Heart left ventricle (tissue), 13 donors: Measurements from ENCODE around the gene TRIM7.

ENCODE experiments used
- POLR2A ChIP-seq, 2 donors: fragments of 450-650 bp; IDR thresholded peaks; one replicate each; pipeline ENCODE4 v1.6.1; 2017; ENCODE audit warnings: antibody characterized with exemption in 2 of 2, mild to moderate bottlenecking in 2 of 2, moderate library complexity in 2 of 2
- TF ChIP-seq, protein P1 (sequence below), 12 donors: fragments of 200-600 bp; sonication (generic) in 4 of 12; IDR thresholded peaks; one replicate each; pipeline versions ENCODE4 v1.5.0 to v1.8.0; 2018 to 2022; ENCODE audit warnings: antibody characterized with exemption in 12 of 12, mild to moderate bottlenecking in 5 of 12
- donor health status: ischemic (EF 13 %, LVEDD 7.1; RV severe dilation, severe dysfunction).
- donor health status: DM: no; HTN: yes; CAD: no.
- donor health status: DM: no; HTN: no; CAD: no.
- donor health status: ischemic (EF 25% LVEDD 6.9; RV normal size, moderate dysfunction).
- donor health status: ischemic (EF 25% LVEDD 5.7; RV mildly dilated, moderate dysfunction).
- donor health status: ischemic (EF 35%, LVEDD 5.7; RV mildly dilated, moderate dysfunction).
- donor health status: nonischemic (EF 11% LVEDD 7.7; RV severe dilation, severe dysfunction).
- donor health status: DM: yes; HTN: yes; CAD: no.
- donor health status: PGD.
- donor health status: ischemic (EF 29% LVEDD 5.4; RV normal size, mild dysfunction).
- donor health status: nonischemic (EF 23%, LVEDD 6.1; RV moderate dilation, normal function).

DNA sequence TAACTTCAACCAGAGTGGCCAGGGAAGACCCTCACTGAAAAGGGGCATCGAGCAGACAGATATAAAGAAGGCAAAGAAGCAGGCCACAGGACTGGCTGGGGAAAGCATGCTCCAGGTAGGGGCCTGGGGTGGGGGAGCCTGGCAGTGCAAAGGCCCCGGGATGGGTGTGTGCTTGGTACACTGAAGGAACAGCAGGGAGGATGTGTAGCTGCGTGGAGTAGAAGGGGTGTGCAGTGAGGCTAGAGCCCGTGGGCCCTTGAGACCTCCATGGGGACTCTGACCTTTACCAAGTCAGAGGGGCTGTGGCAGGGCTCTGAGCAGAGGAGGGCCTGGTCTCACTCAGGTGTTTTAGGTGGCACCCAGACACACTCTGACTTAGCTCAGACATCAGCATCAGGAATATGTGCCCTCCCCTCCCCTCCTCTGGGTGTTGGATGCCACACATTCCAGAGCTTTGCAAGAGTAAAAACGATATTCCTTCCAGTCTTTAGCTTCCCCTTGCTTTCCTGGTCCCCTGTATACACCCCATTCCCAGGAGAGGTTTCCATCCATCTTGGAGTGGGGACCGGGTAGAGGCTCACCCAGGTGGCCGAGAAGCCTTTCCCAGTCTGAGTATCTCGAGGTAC, 7.6 kb downstream of the TRIM7 start:
- no peak for TF ChIP-seq POLR2A (IDR thresholded peaks at IDR 0.05)
- TF ChIP-seq, protein P1, sequence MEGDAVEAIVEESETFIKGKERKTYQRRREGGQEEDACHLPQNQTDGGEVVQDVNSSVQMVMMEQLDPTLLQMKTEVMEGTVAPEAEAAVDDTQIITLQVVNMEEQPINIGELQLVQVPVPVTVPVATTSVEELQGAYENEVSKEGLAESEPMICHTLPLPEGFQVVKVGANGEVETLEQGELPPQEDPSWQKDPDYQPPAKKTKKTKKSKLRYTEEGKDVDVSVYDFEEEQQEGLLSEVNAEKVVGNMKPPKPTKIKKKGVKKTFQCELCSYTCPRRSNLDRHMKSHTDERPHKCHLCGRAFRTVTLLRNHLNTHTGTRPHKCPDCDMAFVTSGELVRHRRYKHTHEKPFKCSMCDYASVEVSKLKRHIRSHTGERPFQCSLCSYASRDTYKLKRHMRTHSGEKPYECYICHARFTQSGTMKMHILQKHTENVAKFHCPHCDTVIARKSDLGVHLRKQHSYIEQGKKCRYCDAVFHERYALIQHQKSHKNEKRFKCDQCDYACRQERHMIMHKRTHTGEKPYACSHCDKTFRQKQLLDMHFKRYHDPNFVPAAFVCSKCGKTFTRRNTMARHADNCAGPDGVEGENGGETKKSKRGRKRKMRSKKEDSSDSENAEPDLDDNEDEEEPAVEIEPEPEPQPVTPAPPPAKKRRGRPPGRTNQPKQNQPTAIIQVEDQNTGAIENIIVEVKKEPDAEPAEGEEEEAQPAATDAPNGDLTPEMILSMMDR (IDR thresholded peaks at IDR 0.05) = no peak
